CD4-positive, alpha-beta T cell (primary cell): ENCODE measurements around the gene ATP2B3. TPM values are rescaled to one million over a fixed set of nuclear protein-coding genes. Genes with fewer than 3 reads are reported as not detected.

Experiments
- ATAC-seq: fragments of 200-7000 bp; cut with Tn5 transposase; one replicate; pipeline ENCODE4 v1.10.0; 2022; ENCODE audit warnings: mild to moderate bottlenecking; ENCODE audit not compliant: poor library complexity
- CTCF ChIA-PET: fragments of 350-600 bp; sonication (Branson Sonifier 250); formaldehyde crosslinking; loops from one replicate; lab custom pipeline; 2021; ENCODE audit warnings: antibody characterized with exemption, inconsistent platforms; lab: Charles Lee
- POLR2A ChIA-PET: fragments of 350-600 bp; sonication (Branson Sonifier 250); formaldehyde crosslinking; loops from one replicate; lab custom pipeline; 2021; ENCODE audit warnings: antibody characterized with exemption, inconsistent platforms; lab: Charles Lee
- DNase-seq, 14 experiments: peaks; one replicate each; pipeline ENCODE4 v3.0.0-alpha.2; 2013 to 2020; ENCODE audit warnings: mixed read lengths in 2 of 14
- H3K27ac ChIP-seq, 2 donors: one replicate each; pipeline versions ENCODE4 v1.5.1 to v1.7.0; 2013; ENCODE audit warnings: low read length in 2 of 2, low read depth in 1 of 2, mild to moderate bottlenecking in 1 of 2
- H3K27me3 ChIP-seq, 2 experiments: 1 replicate in 1 of 2; 2 replicates in 1 of 2; pipeline versions ENCODE4 v1.6.1 to v1.7.0; 2013; ENCODE audit warnings: low read length in 2 of 2, control low read depth in 1 of 2, mild to moderate bottlenecking in 1 of 2, moderate library complexity in 1 of 2; ENCODE audit not compliant: insufficient read depth in 2 of 2, control insufficient read depth in 1 of 2
- H3K36me3 ChIP-seq: one replicate; pipeline ENCODE4 v1.6.1; 2013; ENCODE audit warnings: low read length, control low read depth; ENCODE audit not compliant: insufficient read depth
- H3K4me1 ChIP-seq: one replicate; pipeline ENCODE4 v1.6.1; 2013; ENCODE audit warnings: low read length, control low read depth; ENCODE audit not compliant: insufficient read depth
- H3K4me3 ChIP-seq: one replicate; pipeline ENCODE4 v1.5.1; 2013; ENCODE audit warnings: mild to moderate bottlenecking, low read length, moderate library complexity
- H3K9me3 ChIP-seq, 2 experiments: 1 replicate in 1 of 2; 2 replicates in 1 of 2; pipeline versions ENCODE4 v1.6.1 to v1.7.0; 2013; ENCODE audit warnings: low read length in 2 of 2, mild to moderate bottlenecking in 2 of 2, control low read depth in 1 of 2, moderate library complexity in 1 of 2; ENCODE audit not compliant: control insufficient read depth in 1 of 2, insufficient read depth in 1 of 2
- H3K27ac Mint-ChIP-seq: one replicate; pipeline ENCODE4 v1.8.0; 2020; ENCODE audit warnings: mixed read lengths
- H3K27me3 Mint-ChIP-seq: one replicate; pipeline ENCODE4 v1.8.0; 2021; ENCODE audit warnings: mixed read lengths
- H3K36me3 Mint-ChIP-seq: one replicate; pipeline ENCODE4 v1.8.0; 2021; ENCODE audit warnings: low read depth, mixed read lengths
- H3K4me1 Mint-ChIP-seq: one replicate; pipeline ENCODE4 v1.8.0; 2021; ENCODE audit warnings: low read depth, mixed read lengths
- H3K4me3 Mint-ChIP-seq: one replicate; pipeline ENCODE4 v1.8.0; 2020; ENCODE audit warnings: mild to moderate bottlenecking, mixed read lengths
- H3K9me3 Mint-ChIP-seq: one replicate; pipeline ENCODE4 v1.8.0; 2020; ENCODE audit warnings: mixed read lengths
- intact Hi-C, 2 experiments: fragments of 100-400 bp; cut with DNase I in 1 of 2; cut with micrococcal nuclease in 1 of 2; formaldehyde crosslinking; loops; one replicate each; pipeline versions ENCODE4 v1.15.1 to v1.9.0; 2023 to 2025; cut with DNase I, micrococcal nuclease
- total RNA-seq, 174 experiments: library from RNA in 2 of 174; stranded (reverse) in 2 of 174; gene quantifications; one replicate each; pipeline ENCODE4 v1.2.3 and lab custom pipeline; 2021 to 2026
- TF ChIP-seq, protein P1 (sequence below): fragments of 200-600 bp; IDR thresholded peaks from one replicate; pipeline ENCODE4 v1.8.0; 2022; ENCODE audit warnings: antibody characterized with exemption, mild to moderate bottlenecking

Gene ATP2B3
- total RNA-seq, 2 experiments from 2014 or later: not detected

DNA sequence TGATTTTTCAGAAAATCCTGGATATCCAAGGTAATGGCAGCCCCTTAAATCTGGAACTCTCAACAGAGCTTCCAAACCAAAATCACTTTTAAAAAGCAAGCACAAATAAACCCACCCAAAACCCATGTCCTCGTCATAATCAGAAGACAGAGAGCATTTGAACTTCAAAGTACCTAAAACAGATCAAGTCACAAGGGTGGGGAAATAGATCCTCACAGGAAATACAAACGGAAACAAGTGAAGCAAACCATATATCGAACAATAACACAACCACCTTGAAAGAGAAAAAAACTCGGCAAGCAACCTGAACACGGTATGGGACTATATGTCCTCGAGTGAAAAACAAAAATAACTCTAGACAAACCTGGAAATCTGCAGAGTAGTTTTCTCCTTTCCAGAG, 97.4 kb downstream of the ATP2B3 start:
- no peaks in the 10 kb centered on the region for H3K9me3 Mint-ChIP-seq
- ChIA-PET CTCF (no interaction called here), POLR2A (no interaction called here)
- Histone ChIP-seq H3K9me3 (peaks cover 0 to 4% of the 10 kb centered on the region in 2 experiments), H3K4me1 (peaks cover 16% of the 10 kb centered on the region), H3K36me3 (no peaks in the 10 kb centered on the region), H3K4me3 (no peak overlapping the region), H3K27me3 (no peaks in the 10 kb centered on the region), H3K27ac (peak overlapping the region in 1 of 2 donors; percentile 29)
- H3K4me3 Mint-ChIP-seq: peak overlapping the region; percentile 49
- no peaks in the 10 kb centered on the region for H3K27me3 Mint-ChIP-seq
- H3K27ac Mint-ChIP-seq: peak overlapping the region; percentile 77
- DNase-seq: peak in 2 of 14 experiments; percentile 14 to 31
- H3K36me3 Mint-ChIP-seq: no peaks in the 10 kb centered on the region
- TF ChIP-seq, protein P1, sequence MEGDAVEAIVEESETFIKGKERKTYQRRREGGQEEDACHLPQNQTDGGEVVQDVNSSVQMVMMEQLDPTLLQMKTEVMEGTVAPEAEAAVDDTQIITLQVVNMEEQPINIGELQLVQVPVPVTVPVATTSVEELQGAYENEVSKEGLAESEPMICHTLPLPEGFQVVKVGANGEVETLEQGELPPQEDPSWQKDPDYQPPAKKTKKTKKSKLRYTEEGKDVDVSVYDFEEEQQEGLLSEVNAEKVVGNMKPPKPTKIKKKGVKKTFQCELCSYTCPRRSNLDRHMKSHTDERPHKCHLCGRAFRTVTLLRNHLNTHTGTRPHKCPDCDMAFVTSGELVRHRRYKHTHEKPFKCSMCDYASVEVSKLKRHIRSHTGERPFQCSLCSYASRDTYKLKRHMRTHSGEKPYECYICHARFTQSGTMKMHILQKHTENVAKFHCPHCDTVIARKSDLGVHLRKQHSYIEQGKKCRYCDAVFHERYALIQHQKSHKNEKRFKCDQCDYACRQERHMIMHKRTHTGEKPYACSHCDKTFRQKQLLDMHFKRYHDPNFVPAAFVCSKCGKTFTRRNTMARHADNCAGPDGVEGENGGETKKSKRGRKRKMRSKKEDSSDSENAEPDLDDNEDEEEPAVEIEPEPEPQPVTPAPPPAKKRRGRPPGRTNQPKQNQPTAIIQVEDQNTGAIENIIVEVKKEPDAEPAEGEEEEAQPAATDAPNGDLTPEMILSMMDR: no peak
- intact Hi-C loops: loop anchor here in 1 of 2 experiments (5.0 kb wide), 1 partner anchor 32 kb away; the partner anchor contains the start of gene DUSP9
- ATAC-seq: peak; percentile 42
- peaks cover 13% of the 10 kb centered on the region for H3K4me1 Mint-ChIP-seq

DNA sequence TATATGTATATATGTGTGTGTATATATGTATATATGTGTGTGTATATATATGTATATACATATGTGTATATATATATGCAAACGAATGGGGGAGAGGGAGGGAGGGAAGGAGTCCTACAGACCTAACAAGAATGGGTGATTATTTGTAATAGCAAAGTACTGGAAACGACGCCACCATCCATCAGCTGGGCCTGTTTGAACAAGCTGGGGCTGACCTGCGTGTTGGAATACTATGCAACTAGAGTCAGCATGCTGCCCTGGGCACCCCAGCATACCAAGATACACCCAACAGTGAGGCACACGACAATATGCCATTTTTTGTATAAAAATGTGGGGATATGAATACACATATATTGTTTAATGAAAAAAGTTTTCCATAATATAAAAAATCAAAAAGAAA, 103.1 kb downstream of the ATP2B3 start:
- Mint-ChIP-seq H3K27ac (no peak overlapping the region), H3K4me1 (peaks cover under 1% of the 10 kb centered on the region), H3K4me3 (no peak overlapping the region), H3K9me3 (no peaks in the 10 kb centered on the region), H3K27me3 (peaks cover 8% of the 10 kb centered on the region), H3K36me3 (no peaks in the 10 kb centered on the region)
- H3K4me1 ChIP-seq: no peaks in the 10 kb centered on the region
- DNase-seq (no peak), ATAC-seq (no peak)
- no peaks in the 10 kb centered on the region for H3K9me3 ChIP-seq
- ChIA-PET POLR2A (no interaction called here), CTCF (no interaction called here)
- no peaks in the 10 kb centered on the region for H3K36me3 ChIP-seq
- no peak overlapping the region for H3K27ac ChIP-seq
- intact Hi-C loops: no loop called here
- TF ChIP-seq, protein P1: no peak
- no peaks in the 10 kb centered on the region for H3K27me3 ChIP-seq
- H3K4me3 ChIP-seq: no peak overlapping the region

DNA sequence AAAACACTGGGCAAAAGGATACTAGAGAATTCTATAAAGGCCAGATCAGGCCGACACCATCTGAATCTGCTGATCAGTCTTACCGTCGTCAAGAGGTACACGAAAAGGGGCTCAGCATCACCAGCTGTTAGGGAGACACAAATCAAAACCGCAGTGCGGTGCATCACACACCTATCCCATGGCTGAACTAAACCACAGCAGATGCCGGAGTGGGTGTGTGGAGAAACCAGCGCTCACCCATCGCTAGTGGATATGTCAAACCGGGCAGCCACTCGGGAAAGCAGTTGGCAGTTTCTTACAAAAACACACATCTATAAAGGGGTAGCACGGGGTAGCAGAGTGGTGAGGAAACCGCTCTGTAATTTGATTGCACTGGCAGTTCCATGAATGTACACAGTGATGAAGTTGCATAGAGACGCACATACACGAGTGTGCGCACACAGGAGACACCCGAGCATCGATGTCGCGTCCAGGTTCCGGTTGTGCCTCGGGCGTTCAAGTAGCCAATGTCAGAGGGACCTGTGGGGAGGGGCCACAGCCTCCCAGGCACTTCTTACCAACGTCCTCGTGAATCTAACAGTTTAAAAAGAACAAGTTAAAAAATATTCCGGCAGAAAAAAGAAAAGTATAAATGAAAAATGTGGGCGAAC, 104.6 kb downstream of the ATP2B3 start:
- H3K9me3 ChIP-seq: no peaks in the 10 kb centered on the region
- no peaks in the 10 kb centered on the region for H3K9me3 Mint-ChIP-seq
- H3K27me3 Mint-ChIP-seq: peaks cover 8% of the 10 kb centered on the region
- H3K36me3 ChIP-seq: no peaks in the 10 kb centered on the region
- ATAC-seq (no peak), DNase-seq (no peak)
- H3K27ac Mint-ChIP-seq: no peak overlapping the region
- H3K36me3 Mint-ChIP-seq: no peaks in the 10 kb centered on the region
- H3K27me3 ChIP-seq: no peaks in the 10 kb centered on the region
- H3K4me3 Mint-ChIP-seq: no peak overlapping the region
- H3K4me3 ChIP-seq: no peak overlapping the region
- ChIA-PET CTCF (no interaction called here), POLR2A (no interaction called here)
- no peaks in the 10 kb centered on the region for H3K4me1 ChIP-seq
- TF ChIP-seq, protein P1: no peak
- intact Hi-C loops: no loop called here
- no peaks in the 10 kb centered on the region for H3K4me1 Mint-ChIP-seq
- no peak overlapping the region for H3K27ac ChIP-seq
